Transverse colon (tissue), 4 donors: Measurements from ENCODE around the gene GSDME. TPM values are rescaled to one million over a fixed set of nuclear protein-coding genes. Genes with fewer than 3 reads are reported as not detected.
"Not testable (repeated sequence)": the region's sequence is repeated elsewhere in the genome, so short reads cannot be mapped to it uniquely, and the experiment has no call there.

Source experiments
- DNase-seq: peaks from one replicate; pipeline ENCODE4 v3.0.0-alpha.2; 2019
- H3K27ac ChIP-seq, 4 donors: fragments of 200-600 bp; sonication (generic); 2 replicates each; pipeline ENCODE4 v1.5.1; 2016 to 2018; ENCODE audit warnings: inconsistent platforms in 4 of 4
- H3K27me3 ChIP-seq: fragments of 200-600 bp; sonication (generic); 2 replicates; pipeline ENCODE4 v1.5.1; 2017; ENCODE audit warnings: inconsistent platforms
- H3K36me3 ChIP-seq, 4 donors: fragments of 200-600 bp; sonication (generic); 2 replicates each; pipeline ENCODE4 v1.5.1; 2017 to 2019; ENCODE audit warnings: inconsistent platforms in 4 of 4
- H3K4me1 ChIP-seq, 4 donors: fragments of 200-600 bp; sonication (generic); 2 replicates each; pipeline ENCODE4 v1.5.1; 2017 to 2020; ENCODE audit warnings: inconsistent platforms in 4 of 4
- H3K4me3 ChIP-seq, 4 donors: fragments of 200-600 bp; sonication (generic); 1 replicate in 1 of 4; 2 replicates in 3 of 4; pipeline versions ENCODE4 v1.5.1 to v1.6.1; 2017 to 2019; ENCODE audit warnings: inconsistent platforms in 4 of 4
- H3K9me3 ChIP-seq, 2 donors: fragments of 200-600 bp; sonication (generic); 2 replicates each; pipeline ENCODE4 v1.5.1; 2017 to 2019; ENCODE audit warnings: inconsistent platforms in 2 of 2
- EP300 ChIP-seq: sonication (generic); formaldehyde crosslinking; IDR thresholded peaks from one replicate; pipeline ENCODE4 v1.6.1; 2017; ENCODE audit warnings: antibody characterized with exemption, low read depth
- POLR2A ChIP-seq: fragments of 450-650 bp; IDR thresholded peaks from one replicate; pipeline ENCODE4 v1.6.1; 2016; ENCODE audit warnings: antibody characterized with exemption, mild to moderate bottlenecking, moderate library complexity
- POLR2AphosphoS5 ChIP-seq, 3 donors: sonication (generic); formaldehyde crosslinking; IDR thresholded peaks; one replicate each; pipeline ENCODE4 v1.6.1; 2016; ENCODE audit warnings: antibody characterized with exemption in 3 of 3
- WGBS, 2 donors: methylation state at CpG; one replicate each; pipeline ENCODE4 v1.1.5; 2018; ENCODE audit warnings: low coverage in 1 of 2; 5-methylcytosine and 5-hydroxymethylcytosine counted together
- in situ Hi-C, 4 donors: fragments of 200-750 bp; cut with MboI; loops; one replicate each; pipeline versions ENCODE4 v1.15.0 to v1.15.1; 2017; ENCODE audit warnings: low sequenced_read_pairs in 3 of 4, low pct_ligation_motif_present in 1 of 4, low pct_unique_long_range_greater_than_20kb in 1 of 4
- intact Hi-C: fragments of 100-400 bp; cut with DNase I; formaldehyde crosslinking; loops from one replicate; pipeline ENCODE4 v1.15.1; 2023; ENCODE audit warnings: low total_unique reads
- total RNA-seq, 4 donors: library from RNA; depleted of rRNA; stranded (reverse); fragments of >200 nt; gene quantifications; one replicate each; pipeline ENCODE4 v1.1.0, GENCODE V29; 2016
- TF ChIP-seq, protein P1 (sequence below), 5 experiments: fragments of 200-600 bp in 3 of 5; fragments of 450-650 bp in 2 of 5; sonication (generic) in 3 of 5; IDR thresholded peaks; 1 replicate in 2 of 5; 2 replicates in 3 of 5; pipeline ENCODE4 v1.5.1; 2016 to 2017; ENCODE audit warnings: antibody characterized with exemption in 5 of 5, inconsistent platforms in 3 of 5, mild to moderate bottlenecking in 2 of 5, moderate library complexity in 1 of 5

The GSDME gene
- total RNA-seq, 4 donors from 2014 or later, result 2.2 to 5.2 TPM; not detected in 2

DNA sequence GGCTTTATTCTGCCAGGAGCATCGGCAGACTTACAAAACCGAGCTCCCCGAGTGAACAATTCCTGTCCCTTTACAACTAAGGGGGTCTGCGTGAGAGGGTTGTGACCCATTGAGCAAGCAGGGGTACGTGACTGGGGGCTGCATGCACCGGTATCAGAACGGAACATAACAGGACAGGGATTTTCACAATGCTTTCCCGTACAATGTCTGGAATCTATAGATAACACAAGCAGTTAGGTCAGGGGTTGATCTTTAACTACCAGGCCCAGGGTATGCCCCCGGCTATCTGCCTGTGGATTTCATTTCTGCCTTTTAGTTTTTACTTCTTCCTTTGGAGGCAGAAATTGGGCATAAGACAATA, 38.1 kb upstream of the GSDME start:
- intact Hi-C loops (loop anchor here (5.0 kb wide), 1 partner anchor 1677 kb away; no protein-coding TSS in a partner anchor), in situ Hi-C loops (no loop called here)
- TF ChIP-seq, protein P1, sequence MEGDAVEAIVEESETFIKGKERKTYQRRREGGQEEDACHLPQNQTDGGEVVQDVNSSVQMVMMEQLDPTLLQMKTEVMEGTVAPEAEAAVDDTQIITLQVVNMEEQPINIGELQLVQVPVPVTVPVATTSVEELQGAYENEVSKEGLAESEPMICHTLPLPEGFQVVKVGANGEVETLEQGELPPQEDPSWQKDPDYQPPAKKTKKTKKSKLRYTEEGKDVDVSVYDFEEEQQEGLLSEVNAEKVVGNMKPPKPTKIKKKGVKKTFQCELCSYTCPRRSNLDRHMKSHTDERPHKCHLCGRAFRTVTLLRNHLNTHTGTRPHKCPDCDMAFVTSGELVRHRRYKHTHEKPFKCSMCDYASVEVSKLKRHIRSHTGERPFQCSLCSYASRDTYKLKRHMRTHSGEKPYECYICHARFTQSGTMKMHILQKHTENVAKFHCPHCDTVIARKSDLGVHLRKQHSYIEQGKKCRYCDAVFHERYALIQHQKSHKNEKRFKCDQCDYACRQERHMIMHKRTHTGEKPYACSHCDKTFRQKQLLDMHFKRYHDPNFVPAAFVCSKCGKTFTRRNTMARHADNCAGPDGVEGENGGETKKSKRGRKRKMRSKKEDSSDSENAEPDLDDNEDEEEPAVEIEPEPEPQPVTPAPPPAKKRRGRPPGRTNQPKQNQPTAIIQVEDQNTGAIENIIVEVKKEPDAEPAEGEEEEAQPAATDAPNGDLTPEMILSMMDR (IDR thresholded peaks at IDR 0.05), result no peak
- no peak for TF ChIP-seq POLR2A
- no peak for TF ChIP-seq EP300
- no peak for TF ChIP-seq POLR2AphosphoS5 (IDR thresholded peaks at IDR 0.05)
- no peaks in the 10 kb centered on the region for H3K27me3 ChIP-seq
- 97% methylated on average over 9 of the region's 9 CpGs; no CpG with 5 or more reads in 1 of the 2 donors for WGBS, 2 donors
- no peaks in the 10 kb centered on the region for H3K4me1 ChIP-seq
- H3K36me3 ChIP-seq, result no peaks in the 10 kb centered on the region
- H3K4me3 ChIP-seq, result no peak overlapping the region
- DNase-seq, result no peak
- no peak overlapping the region for H3K27ac ChIP-seq
- no peaks in the 10 kb centered on the region for H3K9me3 ChIP-seq

DNA sequence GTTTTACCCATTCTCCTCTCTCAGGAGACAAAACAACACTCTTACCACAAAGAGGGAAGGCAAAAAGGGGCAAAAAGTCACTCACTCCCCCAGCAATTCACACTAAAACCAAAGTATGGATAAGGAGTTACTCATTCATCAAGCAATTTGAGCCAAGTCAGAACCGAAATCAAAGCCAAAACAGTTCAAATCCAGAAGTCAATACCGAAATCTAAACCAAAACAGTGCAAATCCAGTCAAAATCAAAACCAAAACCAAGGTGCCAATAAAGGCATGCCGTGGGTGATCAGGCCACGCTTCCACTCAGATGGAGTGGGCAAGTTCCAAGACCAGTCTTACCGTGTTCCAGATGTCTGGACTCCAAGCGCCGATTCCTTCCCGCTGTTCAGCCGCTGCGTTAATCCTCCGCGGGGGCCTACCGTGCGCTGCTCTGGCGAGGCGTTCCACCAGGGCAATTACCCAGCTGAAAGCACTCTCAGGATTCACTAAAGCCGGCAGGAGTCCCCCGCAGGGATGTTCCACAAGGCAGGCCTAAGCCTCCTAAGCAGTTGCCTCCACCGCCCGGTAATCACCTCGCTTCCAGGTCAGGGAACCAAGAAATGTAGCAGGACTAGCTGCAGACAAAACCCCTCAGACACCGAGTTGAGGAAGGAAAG, 37.6 kb upstream of the GSDME start:
- H3K4me1 ChIP-seq, H3K36me3 ChIP-seq, DNase-seq, H3K4me3 ChIP-seq, H3K9me3 ChIP-seq, H3K27me3 ChIP-seq, in situ Hi-C loops, H3K27ac ChIP-seq: not testable (repeated sequence)
- intact Hi-C loops, result loop anchor here (5.0 kb wide), 1 partner anchor 1677 kb away; no protein-coding TSS in a partner anchor
- WGBS, 2 donors, result 70 to 96% methylated on average over 2 to 22 of the region's 22 CpGs

DNA sequence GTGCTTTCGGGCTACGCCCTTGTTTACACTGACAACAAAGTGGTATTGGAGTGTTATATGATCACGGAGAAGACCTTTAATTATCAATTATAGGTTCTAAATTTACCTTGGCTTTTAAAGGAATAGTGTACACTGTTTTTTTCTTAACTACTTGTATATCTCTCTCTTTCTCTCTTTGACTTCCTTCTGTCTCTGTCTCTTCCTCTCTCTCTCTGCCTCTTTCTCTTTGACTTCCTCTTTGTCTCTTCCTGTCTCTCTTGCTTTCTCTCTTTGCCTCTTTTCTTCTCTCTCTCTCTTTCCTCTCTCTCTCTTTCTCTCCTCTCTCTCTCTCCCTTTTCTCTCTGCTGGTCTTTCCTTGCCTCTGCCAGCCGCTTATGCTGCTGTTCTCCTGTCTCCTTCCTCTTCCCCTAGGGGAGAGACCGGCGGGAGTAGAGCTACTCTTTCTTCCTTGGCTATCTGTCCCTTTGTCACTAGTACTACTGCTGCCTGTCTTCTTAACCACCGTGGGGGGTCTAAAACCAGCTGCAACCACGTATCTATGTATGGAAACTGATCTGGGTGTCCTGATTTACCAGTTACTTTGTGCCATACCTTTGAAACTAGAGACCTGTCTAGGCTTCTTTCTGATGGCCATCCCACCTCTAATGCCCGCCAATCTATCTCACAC, 36.9 kb upstream of the GSDME start:
- Histone ChIP-seq H3K27ac (no peak overlapping the region), H3K27me3 (no peaks in the 10 kb centered on the region), H3K9me3 (no peaks in the 10 kb centered on the region), H3K36me3 (no peaks in the 10 kb centered on the region), H3K4me1 (no peaks in the 10 kb centered on the region), H3K4me3 (no peak overlapping the region)
- TF ChIP-seq EP300 (no peak), POLR2AphosphoS5 (IDR thresholded peaks at IDR 0.05) (no peak), POLR2A (no peak)
- TF ChIP-seq, protein P1 (IDR thresholded peaks at IDR 0.05), result no peak
- in situ Hi-C loops (no loop called here), intact Hi-C loops (no loop called here)
- DNase-seq, result no peak
- WGBS, 2 donors, result 60 to 73% methylated on average over 1 to 9 of the region's 9 CpGs

DNA sequence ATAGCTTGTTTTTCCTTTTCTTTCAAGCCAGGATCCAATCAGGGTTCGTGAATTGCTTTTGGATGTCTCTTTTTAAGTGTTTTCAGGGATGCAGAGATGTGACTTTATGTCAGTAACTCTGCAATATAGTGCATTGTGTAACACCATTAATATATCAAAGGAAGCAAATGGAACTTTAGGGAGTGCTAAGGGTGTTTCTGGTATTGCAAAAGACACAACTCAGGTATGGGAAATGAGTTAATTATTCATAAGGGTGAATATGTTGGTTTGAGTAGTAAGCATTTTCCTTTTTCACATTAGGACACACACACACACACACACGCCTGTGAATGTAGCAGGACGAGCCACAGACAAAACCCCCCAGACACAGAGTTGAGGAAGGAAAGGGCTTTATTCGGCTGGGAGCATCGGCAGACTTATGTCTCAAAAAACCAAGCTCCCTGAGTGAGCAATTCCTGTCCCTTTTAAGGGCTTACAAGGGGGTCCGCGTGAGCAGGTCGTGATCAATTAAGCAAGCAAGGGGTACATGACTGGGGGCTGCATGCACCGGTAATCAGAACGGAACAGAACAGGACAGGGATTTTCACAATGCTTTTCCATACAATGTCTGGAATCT, 31.8 kb upstream of the GSDME start:
- Histone ChIP-seq H3K4me1 (no peaks in the 10 kb centered on the region), H3K4me3 (no peak overlapping the region), H3K9me3 (no peaks in the 10 kb centered on the region), H3K27me3 (no peaks in the 10 kb centered on the region), H3K27ac (no peak overlapping the region), H3K36me3 (no peaks in the 10 kb centered on the region)
- TF ChIP-seq POLR2AphosphoS5 (IDR thresholded peaks at IDR 0.05) (no peak), POLR2A (no peak), EP300 (no peak)
- TF ChIP-seq, protein P1 (IDR thresholded peaks at IDR 0.05), result no peak
- intact Hi-C loops, result no loop called here
- in situ Hi-C loops, result no loop called here
- 87 to 94% methylated on average over 9 to 10 of the region's 10 CpGs for WGBS, 2 donors
- DNase-seq, result no peak
